Endometrial microvascular endothelial cells (primary cell): Measurements from ENCODE around the gene ELOF1. TPM values are rescaled to one million over a fixed set of nuclear protein-coding genes. Genes with fewer than 3 reads are reported as not detected.
"Not testable (repeated sequence)": the region's sequence is repeated elsewhere in the genome, so short reads cannot be mapped to it uniquely, and the experiment has no call there.

Experiments
- in situ Hi-C: cut with HindIII; loops from 2 replicates; pipeline ENCODE4 v1.10.0; 2017; ENCODE audit warnings: low sequenced_read_pairs, low pct_unique_long_range_greater_than_20kb; ENCODE audit errors: inconsistent ontology term
- total RNA-seq: library from RNA; depleted of rRNA; stranded (reverse); fragments of >200 nt; gene quantifications from one replicate; pipeline ENCODE4 v1.2.3, GENCODE V29; 2015; ENCODE audit errors: inconsistent ontology term

The ELOF1 gene
- 35.2 TPM for total RNA-seq

DNA sequence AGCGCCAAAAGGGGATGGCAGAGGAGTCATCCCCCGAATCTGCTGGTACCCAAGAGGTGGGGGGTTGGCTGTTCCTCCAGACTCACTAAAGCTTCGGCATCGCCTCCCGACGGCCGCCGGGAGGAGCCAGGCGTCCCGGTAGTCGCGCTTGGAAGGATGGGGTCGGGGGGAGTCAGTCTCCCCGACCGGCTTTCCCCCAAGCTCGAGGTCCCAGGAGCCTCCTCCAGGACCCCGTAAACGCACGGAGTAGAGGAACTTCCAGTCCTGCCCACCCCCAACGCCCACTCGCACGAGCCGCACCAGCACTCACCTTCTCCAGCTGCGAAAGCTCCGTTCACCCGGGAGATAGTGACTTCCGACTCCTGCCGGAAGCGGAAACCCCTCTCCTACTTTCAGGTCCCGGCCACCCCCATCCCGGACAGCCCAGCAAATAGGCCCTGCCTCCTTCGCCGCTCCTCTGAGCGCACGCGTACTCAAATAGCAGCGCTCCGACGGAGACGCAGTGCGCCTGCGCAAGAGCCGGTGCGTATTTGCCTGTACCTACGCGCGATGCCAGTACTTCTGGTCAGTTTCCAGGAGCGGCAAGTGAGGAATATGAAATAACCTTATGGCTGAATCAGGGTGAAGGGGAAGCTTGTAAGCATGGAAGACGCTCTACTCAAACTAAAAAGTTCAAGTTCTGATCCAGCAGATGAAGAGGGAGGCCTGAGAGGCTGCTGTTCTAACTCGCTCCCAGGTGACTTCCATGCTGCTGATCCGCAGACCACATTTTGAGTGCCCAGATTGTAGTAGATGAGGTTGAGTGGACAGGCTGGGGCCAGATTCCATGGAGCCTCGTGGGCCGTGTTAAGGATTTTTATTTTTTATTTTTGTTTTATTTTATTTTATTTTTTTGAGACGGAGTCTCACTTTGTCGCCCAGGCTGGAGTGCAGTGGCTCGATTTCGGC is at the start of gene ELOF1:
ELOF1 (minus strand) TSS at position 350 of the 948 bp plus-strand sequence. CDS start 4,883 bp downstream, outside the sequence.
- in situ Hi-C loops: no loop called here

DNA sequence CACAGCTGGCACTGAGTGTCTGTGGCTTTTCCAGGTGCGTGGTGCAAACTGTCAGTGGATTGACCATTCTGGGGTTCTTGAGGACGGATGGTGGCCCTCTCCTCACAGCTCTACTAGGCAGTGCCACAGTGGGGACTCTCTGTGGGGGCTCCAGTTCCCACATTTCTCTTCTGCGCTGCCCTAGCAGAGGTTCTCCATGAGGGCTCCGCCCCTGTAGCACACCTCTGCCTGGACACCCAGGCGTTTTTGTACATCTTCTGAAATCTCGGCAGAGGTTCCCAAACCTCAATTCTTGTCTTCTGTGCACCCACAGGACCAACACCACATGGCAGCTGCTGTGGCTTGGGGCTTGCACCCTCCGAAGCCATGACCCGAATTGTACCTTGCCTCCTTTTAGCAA is 47.5 kb upstream of the ELOF1 start:
- in situ Hi-C loops: no loop called here

DNA sequence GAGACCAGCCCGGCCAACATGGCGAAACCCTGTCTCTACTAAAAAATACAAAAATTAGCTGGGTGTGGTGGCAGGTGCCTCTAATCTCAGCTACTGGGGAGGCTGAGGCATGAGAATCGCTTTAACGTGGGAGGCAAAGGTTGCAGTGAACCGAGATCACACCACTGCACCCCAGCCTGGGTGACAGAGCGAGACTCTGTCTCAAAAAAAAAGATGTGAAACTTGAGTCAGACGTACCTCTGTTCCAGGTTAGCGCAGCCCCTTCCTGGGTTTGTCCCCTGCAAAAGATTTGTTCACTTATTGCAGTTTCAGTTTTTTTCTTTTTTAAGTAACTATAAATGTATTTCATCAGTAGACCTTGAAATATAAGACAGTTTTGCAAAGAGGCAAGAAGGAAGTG is 40.7 kb upstream of the ELOF1 start:
- in situ Hi-C loops: not testable (repeated sequence)

DNA sequence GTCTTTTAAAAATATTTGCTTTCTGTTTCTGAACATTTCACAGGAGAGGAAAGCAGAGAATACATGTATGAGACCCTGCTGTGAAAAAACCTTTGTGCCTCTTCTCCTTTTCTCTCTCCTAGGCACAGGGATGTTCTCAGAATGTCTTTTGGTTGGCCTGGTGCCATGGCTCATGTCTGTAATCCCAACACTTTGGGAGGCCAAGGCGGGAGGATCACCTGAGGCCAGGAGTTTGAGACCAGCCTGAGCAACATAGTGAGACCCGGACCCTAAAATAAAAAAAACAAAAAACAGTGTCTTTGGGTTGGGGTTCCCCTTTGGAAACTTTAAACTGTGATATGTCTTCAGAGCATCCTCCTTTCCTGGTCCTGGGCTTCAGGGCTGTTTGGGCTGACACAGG is 39.7 kb upstream of the ELOF1 start:
- in situ Hi-C loops: no loop called here

DNA sequence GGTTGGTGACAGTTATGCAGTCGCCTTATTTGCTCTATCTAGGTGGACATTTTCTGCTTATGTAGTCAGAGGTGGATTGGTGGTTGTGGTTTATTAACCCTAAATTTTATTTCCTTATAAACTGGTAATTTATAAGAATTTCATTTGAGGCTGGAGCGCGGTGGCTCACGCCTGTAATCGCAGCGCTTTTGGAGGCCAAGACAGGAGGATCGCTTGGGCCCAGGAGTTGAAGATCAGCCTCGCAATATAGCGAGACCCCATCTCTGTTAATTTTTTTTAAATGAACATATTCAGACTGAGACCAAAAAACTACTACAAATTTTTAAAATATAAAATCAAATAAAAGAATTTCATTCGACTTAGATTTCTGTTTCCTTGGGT is 39.1 kb upstream of the ELOF1 start:
- in situ Hi-C loops: no loop called here

DNA sequence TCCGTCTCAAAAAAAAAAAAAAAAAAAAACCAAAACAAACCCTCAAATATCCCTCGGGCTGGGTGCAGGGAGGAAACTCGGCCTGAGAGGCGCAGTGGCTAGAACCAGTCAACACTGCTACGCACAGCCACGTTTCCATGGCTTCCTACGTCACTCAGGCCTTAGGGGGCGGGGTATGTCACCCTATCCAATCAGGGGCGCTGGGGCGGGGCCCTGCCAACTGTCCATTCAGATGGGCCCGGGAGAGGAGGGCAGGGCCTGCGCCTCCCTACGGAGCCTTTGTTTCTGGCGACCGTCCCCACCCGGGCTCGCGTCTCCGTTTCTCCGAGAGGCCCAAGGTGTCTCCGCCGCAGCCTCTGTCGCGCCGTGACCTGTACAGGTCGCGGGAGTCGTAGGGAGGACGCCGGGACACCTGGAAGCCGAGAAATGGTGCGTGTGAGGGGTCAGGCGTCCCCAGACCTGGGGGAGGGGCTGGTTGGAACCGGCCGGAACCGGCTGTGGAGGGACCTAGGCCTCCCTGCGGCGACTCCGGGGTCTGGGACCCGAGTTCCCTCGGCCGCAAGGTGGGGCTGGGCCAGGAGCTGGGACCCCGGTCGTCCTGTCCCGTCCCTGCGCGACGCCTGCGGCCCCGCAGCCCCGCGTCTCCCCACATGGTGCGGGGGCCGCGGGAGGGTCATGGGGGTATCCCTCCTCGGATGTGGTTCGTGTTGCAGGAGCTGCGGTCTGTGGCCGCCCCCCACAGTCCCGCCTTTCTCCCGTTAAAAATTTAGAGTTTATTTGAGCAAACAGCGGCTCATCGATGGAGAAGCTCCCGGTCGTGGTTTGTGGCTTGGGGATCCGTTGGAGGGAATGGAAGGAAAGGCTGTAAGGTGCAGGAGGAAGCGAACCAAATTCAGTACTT is 38.4 kb upstream of the ELOF1 start, which contains the start of gene ZNF627:
ZNF627 (plus strand) TSS at position 282 of the 901 bp plus-strand sequence; CDS start at position 427, 145 bp downstream.
- in situ Hi-C loops: no loop called here

DNA sequence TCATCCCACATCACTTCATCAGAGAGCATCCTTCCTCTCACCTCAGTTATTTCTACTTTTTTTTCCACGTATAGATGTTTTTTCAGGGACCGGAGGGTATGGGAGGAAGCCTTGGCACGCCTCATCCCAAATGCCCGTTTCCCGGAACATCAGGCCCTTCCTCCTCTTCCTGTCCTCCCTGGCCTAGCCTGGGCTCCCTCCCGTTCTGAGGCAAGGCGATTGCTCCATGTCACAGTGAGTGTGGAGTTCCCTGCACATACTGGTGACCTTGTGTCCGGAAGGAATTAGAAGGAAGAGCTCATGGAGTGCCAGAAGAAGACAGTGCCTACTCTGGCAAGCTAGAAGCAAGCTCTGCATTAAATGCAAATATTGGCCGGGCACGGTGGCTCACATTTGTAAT is 37.1 kb upstream of the ELOF1 start:
- in situ Hi-C loops: no loop called here

DNA sequence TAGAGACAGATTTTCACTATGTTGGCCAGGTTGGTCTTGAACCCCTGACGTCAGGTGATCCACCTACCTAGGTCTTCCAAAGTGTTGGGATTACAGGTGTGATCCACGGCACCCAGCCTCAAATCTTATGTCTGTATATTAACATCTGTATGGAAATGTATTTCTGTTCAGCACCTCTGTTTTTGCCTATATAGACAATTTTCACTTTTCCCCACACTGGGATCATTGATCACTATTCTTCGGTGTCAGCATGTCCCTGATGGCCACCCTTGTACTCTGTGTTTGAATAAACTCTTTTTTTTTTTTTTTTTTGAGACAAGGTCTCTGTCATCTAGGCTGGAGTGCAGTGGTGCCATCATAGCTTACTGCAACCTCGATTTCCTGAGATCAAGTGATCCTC is 35.1 kb upstream of the ELOF1 start:
- in situ Hi-C loops: no loop called here

DNA sequence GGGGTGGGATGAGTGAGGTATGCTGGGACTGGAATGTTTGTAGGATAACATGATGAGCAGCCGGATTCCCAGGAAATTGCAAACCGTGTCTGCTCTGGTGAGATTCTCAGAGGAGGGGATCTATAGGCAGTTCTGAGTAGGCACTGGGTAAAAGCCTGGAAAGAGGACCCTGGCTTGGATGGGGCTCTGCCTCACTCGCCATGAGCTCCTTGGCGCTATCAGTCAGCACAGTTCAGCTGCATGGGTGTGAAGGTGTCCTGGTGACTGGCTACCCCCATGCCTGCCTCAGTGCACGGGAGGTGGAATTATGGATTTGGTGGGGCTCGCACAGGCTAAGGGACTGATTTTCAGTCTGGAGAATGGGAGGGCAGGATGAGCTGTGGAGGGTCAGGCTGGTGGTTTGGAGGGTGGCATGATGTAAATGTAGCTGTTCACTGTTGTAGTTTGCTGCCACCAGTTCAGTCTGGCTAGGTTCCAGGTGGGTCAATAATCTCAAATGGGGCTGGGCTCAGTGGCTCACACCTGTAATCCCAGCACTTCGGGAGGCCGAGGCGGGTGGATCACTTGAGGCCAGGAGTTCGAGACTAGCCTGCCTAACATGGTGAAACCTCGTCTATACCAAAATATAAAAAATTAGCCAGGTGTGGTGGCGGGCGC is 29.1 kb upstream of the ELOF1 start:
- in situ Hi-C loops: no loop called here

DNA sequence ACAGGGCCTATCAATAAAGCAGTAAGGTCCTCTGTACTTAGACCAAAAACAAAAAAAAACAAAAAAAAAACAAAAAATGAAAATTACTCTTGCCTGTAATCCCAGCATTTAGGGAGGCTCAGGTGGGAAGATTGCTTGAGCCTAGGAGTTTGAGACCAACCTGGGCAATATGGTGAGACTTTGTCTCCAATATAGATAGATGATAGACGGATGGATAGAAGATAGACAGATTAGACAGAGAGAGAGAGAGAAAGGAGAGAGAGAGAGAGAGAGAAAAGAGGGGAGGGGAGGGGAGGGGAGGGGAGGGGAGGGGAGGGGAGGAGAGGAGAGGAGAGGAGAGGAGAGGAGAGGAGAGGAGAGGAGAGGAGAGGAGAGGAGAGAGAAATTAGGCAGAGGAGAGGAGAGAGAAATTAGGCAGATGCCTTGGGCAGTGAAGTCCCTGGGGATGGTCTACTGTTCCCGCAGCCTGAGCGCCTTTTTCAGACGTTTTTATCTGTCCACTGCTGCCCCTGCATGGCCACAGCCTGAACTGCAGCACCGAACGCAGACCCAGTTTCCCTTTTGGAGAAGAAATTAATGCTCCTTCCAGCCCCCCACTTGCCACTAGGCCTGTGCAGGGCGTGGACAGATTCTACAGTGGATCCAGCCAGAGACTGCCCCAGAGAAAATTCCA is 28.4 kb upstream of the ELOF1 start:
- in situ Hi-C loops: no loop called here

DNA sequence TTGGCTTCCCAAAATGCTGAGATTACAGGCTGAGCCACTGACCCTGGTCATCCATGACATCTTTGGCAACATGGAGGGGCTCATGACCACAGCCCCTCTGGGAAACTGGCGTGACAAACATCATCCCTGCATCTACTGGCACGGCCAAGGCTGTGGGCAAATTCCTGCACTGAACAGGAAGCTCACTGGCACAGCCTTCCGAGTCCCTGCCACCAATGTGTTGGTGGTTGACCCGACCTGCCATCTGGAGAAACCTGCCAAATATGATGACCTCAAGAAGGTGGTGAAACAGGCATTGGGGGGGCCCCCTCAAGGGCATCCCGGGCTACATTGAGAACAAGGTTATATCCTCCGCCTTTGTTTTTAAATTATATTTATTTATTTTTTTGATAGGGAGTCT is 27.3 kb upstream of the ELOF1 start:
- in situ Hi-C loops: no loop called here

DNA sequence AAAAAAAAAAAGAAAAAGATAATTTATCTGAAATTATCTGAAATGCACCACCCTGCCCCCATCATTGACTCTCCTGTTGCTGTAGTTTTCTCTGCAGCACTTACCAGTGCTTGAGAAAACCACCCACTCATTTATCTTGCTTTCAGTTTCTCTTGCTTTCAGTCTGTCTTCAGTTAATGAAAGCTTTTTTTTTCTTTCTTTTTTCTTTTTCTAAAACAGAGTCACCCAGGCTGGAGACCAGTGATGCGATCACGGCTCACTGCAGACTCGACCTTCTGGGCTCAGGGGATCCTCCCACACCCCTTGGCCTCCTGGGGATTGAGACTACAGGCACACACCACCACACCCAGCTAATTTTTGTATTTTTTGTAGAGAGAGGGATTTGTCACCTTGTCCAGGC is 22.7 kb upstream of the ELOF1 start:
- in situ Hi-C loops: no loop called here

DNA sequence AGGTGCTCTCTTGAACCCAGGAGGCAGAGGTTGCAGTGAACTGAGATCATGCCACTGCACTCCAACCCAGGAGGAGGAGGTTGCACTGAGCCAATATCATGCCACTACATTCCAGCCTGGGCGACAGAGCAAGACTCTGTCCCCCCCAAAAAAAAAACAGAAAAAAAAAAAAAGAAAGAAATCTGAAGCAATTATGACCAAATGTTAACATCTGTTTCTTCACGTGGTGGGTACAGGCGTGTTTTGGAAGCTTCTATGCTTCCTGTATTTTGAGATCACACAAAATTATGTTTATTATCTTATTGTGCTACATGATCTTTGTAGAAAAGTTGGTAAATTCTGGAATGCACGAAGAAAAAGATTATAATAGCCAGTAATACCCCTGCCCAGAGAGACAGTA is 21.1 kb upstream of the ELOF1 start:
- in situ Hi-C loops: no loop called here

DNA sequence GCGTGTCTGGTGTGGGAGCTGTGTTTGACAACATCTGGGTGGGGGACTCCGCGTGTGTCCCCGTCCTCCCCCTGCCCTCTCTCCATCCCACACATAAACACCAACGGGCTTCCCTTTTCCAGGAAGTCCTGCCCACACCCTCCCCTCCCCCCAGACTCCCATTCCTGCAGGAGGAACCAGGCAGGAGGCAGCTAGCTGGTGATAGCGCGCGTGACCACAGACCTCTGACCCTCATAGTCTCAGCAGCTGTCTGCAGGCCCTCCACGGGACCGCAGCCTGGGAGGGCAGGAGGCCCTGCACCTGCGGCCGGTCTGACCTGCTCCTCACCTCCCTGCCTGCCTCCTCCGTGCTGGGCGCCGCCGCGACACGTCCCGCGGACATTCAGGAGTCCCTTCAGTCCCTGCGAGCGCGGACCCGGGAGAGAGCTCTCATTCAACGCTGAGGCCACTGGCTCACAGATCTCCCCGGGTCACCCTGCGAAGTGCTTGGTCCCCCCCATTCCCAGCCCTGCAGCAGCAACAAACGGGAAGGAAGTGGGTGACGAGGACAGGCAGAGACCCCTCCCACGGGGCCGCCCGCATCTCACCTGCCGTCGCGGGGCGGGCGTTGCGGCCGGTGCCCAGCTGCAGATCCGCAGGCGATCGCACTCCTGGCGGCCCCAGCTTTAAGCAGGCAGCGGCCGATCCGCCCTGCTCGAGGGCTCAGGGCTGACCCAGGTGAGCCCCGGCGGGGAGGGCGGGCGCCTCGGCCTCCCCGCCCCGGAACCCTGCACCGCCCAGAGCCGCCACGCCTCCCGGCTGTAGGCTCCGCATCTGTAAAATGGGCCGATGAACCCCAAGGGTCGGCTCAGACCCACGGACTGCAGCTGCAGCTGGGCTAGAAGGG is 19.5 kb upstream of the ELOF1 start:
- in situ Hi-C loops: no loop called here

DNA sequence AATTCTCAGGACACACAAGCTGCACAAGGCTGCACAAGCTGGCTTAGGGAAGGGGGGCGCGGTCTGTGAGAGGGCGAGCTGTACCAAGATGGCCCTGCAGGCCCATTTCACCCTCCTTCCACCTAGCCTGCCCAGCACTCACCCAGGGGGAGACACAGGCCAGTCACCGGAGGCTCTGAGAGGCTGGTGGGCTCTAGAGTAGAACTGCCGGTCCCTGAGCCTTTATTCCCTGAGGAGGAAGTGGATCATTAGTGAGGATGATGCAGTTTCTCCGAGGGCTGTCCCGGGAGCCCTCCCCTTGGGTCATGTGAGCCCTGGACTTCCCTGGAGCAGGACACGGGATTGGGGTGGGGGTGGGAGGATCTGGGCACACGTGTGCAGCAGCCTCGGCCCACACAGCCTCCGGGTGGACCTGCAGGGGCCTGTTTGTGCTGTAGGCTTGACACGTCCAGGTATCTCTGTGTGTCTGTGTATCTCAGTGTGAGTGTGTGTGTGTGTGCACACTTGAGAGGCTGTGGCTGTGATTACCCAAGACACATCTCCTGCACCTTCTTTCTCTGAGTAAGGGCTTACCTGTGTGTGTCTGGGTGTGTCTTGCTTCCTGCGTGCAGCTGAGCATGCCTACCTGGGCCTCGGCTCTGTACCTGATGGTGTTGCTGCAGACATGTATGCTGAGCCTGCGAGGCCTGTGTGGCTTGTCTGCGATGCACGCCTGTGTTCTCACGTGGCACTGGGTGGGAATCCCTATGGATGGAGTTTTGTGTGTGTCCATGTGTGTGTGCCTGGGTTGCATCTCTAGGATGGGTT is 18.6 kb upstream of the ELOF1 start, which contains the start of gene ACP5:
ACP5 (minus strand) TSS at position 195 of the 807 bp plus-strand sequence. CDS start 328 bp downstream, outside the sequence.
- in situ Hi-C loops: no loop called here

DNA sequence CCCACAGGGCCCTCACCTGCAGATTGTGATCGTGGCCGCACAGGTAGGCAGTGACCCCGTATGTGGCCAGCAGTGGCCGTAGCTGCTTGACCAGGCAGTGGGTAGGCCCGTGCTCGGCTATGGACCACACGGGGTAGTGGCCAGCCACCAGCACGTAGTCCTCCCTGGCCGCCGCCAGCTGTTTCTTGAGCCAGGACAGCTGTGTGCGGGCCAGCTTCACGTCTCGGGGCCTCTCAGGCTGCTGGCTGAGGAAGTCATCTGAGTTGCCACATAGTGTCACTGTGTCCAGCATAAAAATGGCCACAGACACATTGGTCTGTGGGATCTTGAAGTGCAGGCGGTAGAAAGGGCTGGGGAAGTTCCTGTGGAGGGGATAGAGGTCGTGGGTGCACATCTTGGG is 17.2 kb upstream of the ELOF1 start:
- in situ Hi-C loops: no loop called here

DNA sequence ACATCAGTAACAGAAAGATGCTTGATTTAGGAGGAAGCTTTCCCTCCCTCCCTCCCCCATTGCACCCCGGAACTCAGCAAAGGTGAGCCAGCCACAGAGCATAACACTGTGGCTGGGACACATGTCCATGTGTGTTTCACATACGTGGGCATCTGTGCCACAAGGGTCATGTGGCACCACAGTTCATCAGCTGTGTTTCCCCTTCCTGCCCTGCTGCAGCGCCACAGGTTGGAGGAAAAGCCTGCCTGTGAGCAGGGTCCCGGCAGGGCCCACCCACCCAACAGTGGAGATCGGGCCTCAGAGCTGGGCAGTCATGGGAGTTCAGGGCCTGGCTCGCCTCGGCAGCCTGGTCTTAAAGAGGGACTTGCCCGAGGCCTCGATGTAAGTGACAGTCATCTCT is 15.7 kb upstream of the ELOF1 start:
- in situ Hi-C loops: no loop called here
